PC-3 (cell line): ENCODE measurements around the gene REXO1.
A peak's percentile ranks its signal among the peaks of the same experiment; 100 is the strongest.

Experiments
- EZH2 ChIP-seq: fragments of 300-600 bp; sonication (generic); IDR thresholded peaks from one replicate; pipeline ENCODE4 v1.6.1; 2017; ENCODE audit warnings: antibody characterized with exemption, mild to moderate bottlenecking, low read length; ENCODE audit not compliant: unreplicated experiment
- EZH2phosphoT487 ChIP-seq: fragments of 300-600 bp; sonication (generic); IDR thresholded peaks from 2 replicates; pipeline ENCODE4 v1.6.1; 2018; ENCODE audit warnings: mild to moderate bottlenecking, antibody characterized with exemption, low read length, borderline replicate concordance
- TF ChIP-seq, protein P1 (sequence below): fragments of 300-600 bp; sonication (generic); conservative IDR thresholded peaks from 2 replicates; pipeline ENCODE4 v1.5.1; 2017; ENCODE audit warnings: antibody characterized with exemption, low read depth, mild to moderate bottlenecking, low read length

DNA sequence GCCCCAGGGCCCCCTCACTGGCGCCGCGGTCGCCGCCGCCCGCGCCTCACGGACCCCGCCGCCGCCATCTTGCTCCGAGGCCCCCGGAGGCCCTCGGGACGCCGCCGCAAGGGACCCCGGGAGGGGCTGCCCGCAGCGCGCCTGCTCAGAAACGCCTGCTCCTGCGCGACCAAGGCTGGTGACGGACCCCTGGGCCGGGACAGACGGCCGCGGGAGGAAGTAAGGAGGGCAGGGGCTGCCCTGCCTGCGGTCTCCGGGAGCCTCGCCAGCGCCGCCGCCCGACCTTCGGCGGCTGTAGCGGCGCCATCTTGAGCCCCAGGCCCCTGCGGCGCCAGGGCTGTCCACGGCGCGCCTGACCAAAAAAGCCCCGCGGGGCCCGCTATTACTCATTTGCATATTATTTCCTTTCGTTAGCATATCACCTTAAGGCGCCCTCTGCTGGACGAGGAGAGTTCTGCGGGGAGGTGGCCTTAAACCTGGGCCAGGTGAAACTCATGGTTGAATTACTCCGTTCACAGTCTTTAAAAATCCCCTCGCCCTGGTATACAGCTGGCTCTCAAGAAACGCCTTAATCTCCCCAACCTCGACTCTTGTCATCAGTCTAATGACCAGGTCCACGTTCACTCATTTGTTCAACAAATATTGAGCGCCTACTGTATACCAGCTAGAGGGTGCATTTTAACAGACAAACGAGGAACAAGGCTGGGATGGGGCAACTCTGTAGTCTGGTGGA, at the start of gene REXO1:
- no peak for TF ChIP-seq EZH2
- TF ChIP-seq, protein P1, sequence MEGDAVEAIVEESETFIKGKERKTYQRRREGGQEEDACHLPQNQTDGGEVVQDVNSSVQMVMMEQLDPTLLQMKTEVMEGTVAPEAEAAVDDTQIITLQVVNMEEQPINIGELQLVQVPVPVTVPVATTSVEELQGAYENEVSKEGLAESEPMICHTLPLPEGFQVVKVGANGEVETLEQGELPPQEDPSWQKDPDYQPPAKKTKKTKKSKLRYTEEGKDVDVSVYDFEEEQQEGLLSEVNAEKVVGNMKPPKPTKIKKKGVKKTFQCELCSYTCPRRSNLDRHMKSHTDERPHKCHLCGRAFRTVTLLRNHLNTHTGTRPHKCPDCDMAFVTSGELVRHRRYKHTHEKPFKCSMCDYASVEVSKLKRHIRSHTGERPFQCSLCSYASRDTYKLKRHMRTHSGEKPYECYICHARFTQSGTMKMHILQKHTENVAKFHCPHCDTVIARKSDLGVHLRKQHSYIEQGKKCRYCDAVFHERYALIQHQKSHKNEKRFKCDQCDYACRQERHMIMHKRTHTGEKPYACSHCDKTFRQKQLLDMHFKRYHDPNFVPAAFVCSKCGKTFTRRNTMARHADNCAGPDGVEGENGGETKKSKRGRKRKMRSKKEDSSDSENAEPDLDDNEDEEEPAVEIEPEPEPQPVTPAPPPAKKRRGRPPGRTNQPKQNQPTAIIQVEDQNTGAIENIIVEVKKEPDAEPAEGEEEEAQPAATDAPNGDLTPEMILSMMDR, result peak; percentile 79
- no peak for TF ChIP-seq EZH2phosphoT487
